HEK293T (cell line): Measurements from ENCODE around the gene ERLIN1.

ENCODE experiments used
- ARNT ChIP-seq: fragments of 450-650 bp; IDR thresholded peaks from 2 replicates; pipeline ENCODE4 v1.6.1; 2017; ENCODE audit warnings: mild to moderate bottlenecking
- BHLHE40 ChIP-seq: fragments of 450-650 bp; IDR thresholded peaks from 2 replicates; pipeline ENCODE4 v1.6.1; 2016; ENCODE audit warnings: mild to moderate bottlenecking, moderate library complexity, borderline replicate concordance
- CTBP1 ChIP-seq: fragments of 450-650 bp; IDR thresholded peaks from 2 replicates; pipeline ENCODE4 v1.6.1; 2016; ENCODE audit warnings: borderline replicate concordance
- ELF4 ChIP-seq: fragments of 450-650 bp; IDR thresholded peaks from 2 replicates; pipeline ENCODE4 v1.6.1; 2017; ENCODE audit warnings: antibody characterized with exemption
- FOXA1 ChIP-seq: fragments of 450-650 bp; IDR thresholded peaks from 2 replicates; pipeline ENCODE4 v1.6.1; 2016; ENCODE audit warnings: mild to moderate bottlenecking
- FOXK2 ChIP-seq: fragments of 450-650 bp; IDR thresholded peaks from 2 replicates; pipeline ENCODE4 v1.6.1; 2016; ENCODE audit warnings: mild to moderate bottlenecking
- FOXM1 ChIP-seq: fragments of 450-650 bp; IDR thresholded peaks from 2 replicates; pipeline ENCODE4 v1.6.1; 2017; ENCODE audit warnings: mild to moderate bottlenecking, borderline replicate concordance
- LEF1 ChIP-seq: fragments of 450-650 bp; IDR thresholded peaks from 2 replicates; pipeline ENCODE4 v1.6.1; 2017; ENCODE audit warnings: mild to moderate bottlenecking, borderline replicate concordance
- SP1 ChIP-seq: fragments of 450-650 bp; IDR thresholded peaks from 2 replicates; pipeline ENCODE4 v1.6.1; 2017
- SUZ12 ChIP-seq: fragments of 450-650 bp; IDR thresholded peaks from 2 replicates; pipeline ENCODE4 v1.6.1; 2016; ENCODE audit warnings: mild to moderate bottlenecking
- TARDBP ChIP-seq: fragments of 450-650 bp; IDR thresholded peaks from 2 replicates; pipeline ENCODE4 v1.6.1; 2016
- ZNF384 ChIP-seq: fragments of 450-650 bp; IDR thresholded peaks from 2 replicates; pipeline ENCODE4 v1.6.1; 2016

- TF ChIP-seq ELF4 (no peak), FOXM1 (no peak), FOXK2 (no peak), TARDBP (no peak), BHLHE40 (no peak), CTBP1 (no peak), LEF1 (no peak), SP1 (no peak), ARNT (no peak), FOXA1 (no peak), ZNF384 (no peak), SUZ12 (no peak)
Observed at GRCh38 chr10:100133801-100134200, 52.0 kb downstream of the ERLIN1 start.
